IPS-15b (cell line): Measurements from ENCODE around the gene CPLX4.

Source experiments
- H3K27me3 ChIP-seq: one replicate; pipeline ENCODE4 v1.6.1; 2013; ENCODE audit warnings: low read length; ENCODE audit not compliant: control insufficient read depth, insufficient read depth
- H3K36me3 ChIP-seq: one replicate; pipeline ENCODE4 v1.6.1; 2013; ENCODE audit warnings: low read length; ENCODE audit not compliant: control insufficient read depth, insufficient read depth
- H3K4me1 ChIP-seq: one replicate; pipeline ENCODE4 v1.6.1; 2013; ENCODE audit warnings: mild to moderate bottlenecking, low read length; ENCODE audit not compliant: control insufficient read depth, insufficient read depth
- H3K4me3 ChIP-seq: one replicate; pipeline ENCODE4 v1.5.1; 2013; ENCODE audit warnings: low read depth, low read length
- H3K9ac ChIP-seq: one replicate; pipeline ENCODE4 v1.6.1; 2013; ENCODE audit warnings: low read depth, mild to moderate bottlenecking, low read length
- H3K9me3 ChIP-seq: one replicate; pipeline ENCODE4 v1.6.1; 2013; ENCODE audit warnings: mild to moderate bottlenecking, low read length; ENCODE audit not compliant: control insufficient read depth, insufficient read depth

The CPLX4 gene

GRCh38 chr18:59305295-59305694 lies 13.2 kb downstream of the CPLX4 start:
- no peaks in the 10 kb centered on the region for H3K36me3 ChIP-seq
- peaks cover 40% of the 10 kb centered on the region for H3K27me3 ChIP-seq

GRCh38 chr18:59303656-59304195 lies 14.7 kb downstream of the CPLX4 start:
- no peaks in the 10 kb centered on the region for H3K36me3 ChIP-seq
- H3K9me3 ChIP-seq, result no peaks in the 10 kb centered on the region
- H3K4me3 ChIP-seq, result no peak overlapping the region
- H3K4me1 ChIP-seq, result no peaks in the 10 kb centered on the region
- peaks cover 27% of the 10 kb centered on the region for H3K27me3 ChIP-seq
- H3K9ac ChIP-seq, result no peak overlapping the region

More at GRCh38 chr18:59305295-59305694, 13.2 kb downstream of the CPLX4 start:
- Histone ChIP-seq H3K9ac (no peak overlapping the region), H3K4me3 (no peak overlapping the region), H3K9me3 (no peaks in the 10 kb centered on the region), H3K4me1 (peaks cover 2% of the 10 kb centered on the region)

GRCh38 chr18:59303006-59303405 lies 15.4 kb downstream of the CPLX4 start:
- no peak overlapping the region for H3K4me3 ChIP-seq
- H3K9me3 ChIP-seq, result no peaks in the 10 kb centered on the region
- no peaks in the 10 kb centered on the region for H3K4me1 ChIP-seq
- peaks cover 25% of the 10 kb centered on the region for H3K27me3 ChIP-seq
- no peaks in the 10 kb centered on the region for H3K36me3 ChIP-seq
- H3K9ac ChIP-seq, result no peak overlapping the region

GRCh38 chr18:59301929-59302328 lies 16.5 kb downstream of the CPLX4 start:
- Histone ChIP-seq H3K4me1 (no peaks in the 10 kb centered on the region), H3K9me3 (no peaks in the 10 kb centered on the region), H3K4me3 (no peak overlapping the region), H3K9ac (no peak overlapping the region), H3K36me3 (no peaks in the 10 kb centered on the region), H3K27me3 (peaks cover 19% of the 10 kb centered on the region)

- Histone ChIP-seq H3K9ac (no peak overlapping the region), H3K4me1 (no peaks in the 10 kb centered on the region), H3K27me3 (peaks cover 8% of the 10 kb centered on the region), H3K9me3 (no peaks in the 10 kb centered on the region), H3K36me3 (no peaks in the 10 kb centered on the region), H3K4me3 (no peak overlapping the region)
Measured at GRCh38 chr18:59300676-59301285, 17.7 kb downstream of the CPLX4 start.

GRCh38 chr18:59298871-59299270 lies 19.6 kb downstream of the CPLX4 start:
- Histone ChIP-seq H3K36me3 (no peaks in the 10 kb centered on the region), H3K4me3 (no peak overlapping the region), H3K4me1 (no peaks in the 10 kb centered on the region), H3K9ac (no peak overlapping the region), H3K9me3 (no peaks in the 10 kb centered on the region), H3K27me3 (peaks cover 8% of the 10 kb centered on the region)

GRCh38 chr18:59293317-59293716 lies 25.1 kb downstream of the CPLX4 start:
- H3K36me3 ChIP-seq, result no peaks in the 10 kb centered on the region
- no peak overlapping the region for H3K9ac ChIP-seq
- H3K9me3 ChIP-seq, result no peaks in the 10 kb centered on the region
- H3K4me3 ChIP-seq, result no peak overlapping the region
- H3K4me1 ChIP-seq, result no peaks in the 10 kb centered on the region
- H3K27me3 ChIP-seq, result peaks cover 18% of the 10 kb centered on the region

- H3K9me3 ChIP-seq, result no peaks in the 10 kb centered on the region
- H3K36me3 ChIP-seq, result no peaks in the 10 kb centered on the region
- no peaks in the 10 kb centered on the region for H3K4me1 ChIP-seq
- peaks cover 17% of the 10 kb centered on the region for H3K27me3 ChIP-seq
- no peak overlapping the region for H3K9ac ChIP-seq
- no peak overlapping the region for H3K4me3 ChIP-seq
Measured at GRCh38 chr18:59286341-59286740, 32.1 kb downstream of the CPLX4 start.

- H3K9me3 ChIP-seq, result no peaks in the 10 kb centered on the region
- no peak overlapping the region for H3K9ac ChIP-seq
- no peaks in the 10 kb centered on the region for H3K36me3 ChIP-seq
- no peak overlapping the region for H3K4me3 ChIP-seq
- no peaks in the 10 kb centered on the region for H3K4me1 ChIP-seq
- peaks cover 56% of the 10 kb centered on the region for H3K27me3 ChIP-seq
Measured at GRCh38 chr18:59282341-59282740, 36.1 kb downstream of the CPLX4 start.

- no peaks in the 10 kb centered on the region for H3K36me3 ChIP-seq
- no peak overlapping the region for H3K4me3 ChIP-seq
- no peak overlapping the region for H3K9ac ChIP-seq
- H3K4me1 ChIP-seq, result peaks cover 4% of the 10 kb centered on the region
- H3K27me3 ChIP-seq, result peaks cover 74% of the 10 kb centered on the region
- no peaks in the 10 kb centered on the region for H3K9me3 ChIP-seq
Measured at GRCh38 chr18:59279722-59280121, 38.7 kb downstream of the CPLX4 start.

GRCh38 chr18:59279193-59279592 lies 39.3 kb downstream of the CPLX4 start:
- Histone ChIP-seq H3K4me3 (no peak overlapping the region), H3K9me3 (no peaks in the 10 kb centered on the region), H3K9ac (no peak overlapping the region), H3K27me3 (peaks cover 79% of the 10 kb centered on the region), H3K36me3 (no peaks in the 10 kb centered on the region), H3K4me1 (peaks cover 4% of the 10 kb centered on the region)

GRCh38 chr18:59278793-59279192 lies 39.7 kb downstream of the CPLX4 start:
- Histone ChIP-seq H3K36me3 (no peaks in the 10 kb centered on the region), H3K4me3 (no peak overlapping the region), H3K4me1 (peaks cover 4% of the 10 kb centered on the region), H3K9ac (no peak overlapping the region), H3K9me3 (no peaks in the 10 kb centered on the region), H3K27me3 (peaks cover 83% of the 10 kb centered on the region)
